GM12878 (cell line): ENCODE data around the gene ZNF92. TPM values are rescaled to one million over a fixed set of nuclear protein-coding genes. Genes with fewer than 3 reads are reported as not detected.

ENCODE experiments used
- ATAC-seq: fragments of 200-7000 bp; cut with Tn5 transposase; 3 replicates; pipeline ENCODE4 v1.9.1; 2020; ENCODE audit warnings: mild to moderate bottlenecking, moderate library complexity
- Bru-seq: library from RNA; stranded (reverse); fragments of 400-500 nt; gene quantifications from one replicate; lab custom pipeline; 2021; lab: Mats Ljungman, UMichigan
- BruChase-seq, 2 experiments: library from RNA; stranded (reverse); fragments of 400-500 nt; gene quantifications; one replicate each; lab custom pipeline; 2021; lab: Mats Ljungman, UMichigan
- BruUV-seq: library from RNA; stranded (reverse); fragments of 400-500 nt; replicated peaks from 2 replicates; lab custom pipeline; 2021; lab: Mats Ljungman, UMichigan
- CTCF ChIA-PET: fragments of 300-600 bp; sonication (Branson Sonifier 250); formaldehyde crosslinking; extraction: SDS; loops from one replicate; lab custom pipeline; 2021; ENCODE audit warnings: inconsistent platforms; lab: Yijun Ruan, JAX
- POLR2A ChIA-PET: fragments of 350-600 bp; formaldehyde crosslinking; extraction: SDS; loops from one replicate; lab custom pipeline; 2021; ENCODE audit warnings: inconsistent platforms; lab: Charles Lee
- RAD21 ChIA-PET: fragments of 300-600 bp; sonication (Branson Sonifier 250); formaldehyde crosslinking; loops from one replicate; lab custom pipeline; 2023; ENCODE audit warnings: antibody characterized with exemption; ENCODE audit not compliant: unreplicated experiment; lab: Charles Lee
- SMC1A ChIA-PET: fragments of 300-600 bp; sonication (Branson Sonifier 250); formaldehyde crosslinking; loops from one replicate; lab custom pipeline; 2023; ENCODE audit not compliant: unreplicated experiment, uncharacterized antibody; lab: Charles Lee
- DNase-seq: peaks from one replicate; pipeline ENCODE4 v3.0.0-alpha.2; 2011; ENCODE audit warnings: low read depth, low spot score
- FAIRE-seq: peaks from 3 replicates; lab custom pipeline; 2011; peaks lifted over from hg19 to GRCh38; lab: Jason Lieb, UNC
- H2AFZ ChIP-seq: 2 replicates; pipeline ENCODE4 v1.6.0; 2011; ENCODE audit warnings: low read depth, low read length, control low read depth; ENCODE audit not compliant: control insufficient read depth
- H3K27ac ChIP-seq: 2 replicates; pipeline ENCODE4 v1.5.1; 2011; ENCODE audit warnings: control low read depth; ENCODE audit not compliant: control insufficient read depth, insufficient read depth
- H3K27me3 ChIP-seq, 2 experiments: replicated peaks in 1 of 2; 2 replicates each; pipeline versions ENCODE4 v1.6.0 to v1.6.1; 2011; ENCODE audit warnings: low read length in 1 of 2; ENCODE audit not compliant: control insufficient read depth in 2 of 2, insufficient read depth in 2 of 2
- H3K36me3 ChIP-seq, 2 experiments: 2 replicates each; pipeline ENCODE4 v1.5.1; 2011; ENCODE audit warnings: low read length in 1 of 2; ENCODE audit not compliant: control insufficient read depth in 2 of 2, insufficient read depth in 2 of 2
- H3K4me1 ChIP-seq: 2 replicates; pipeline ENCODE4 v1.6.1; 2011; ENCODE audit warnings: mild to moderate bottlenecking, low read length, moderate library complexity, mixed read lengths; ENCODE audit not compliant: control insufficient read depth, insufficient read depth
- H3K4me2 ChIP-seq: 2 replicates; pipeline ENCODE4 v1.6.0; 2011; ENCODE audit warnings: control low read depth; ENCODE audit not compliant: control insufficient read depth, insufficient read depth
- H3K4me3 ChIP-seq: fragments of 200-600 bp; sonication (generic); 2 replicates; pipeline ENCODE4 v1.5.1; 2016
- H3K79me2 ChIP-seq: 2 replicates; pipeline ENCODE4 v1.6.0; 2011; ENCODE audit warnings: low read length; ENCODE audit not compliant: control insufficient read depth, insufficient read depth
- H3K9ac ChIP-seq: 2 replicates; pipeline ENCODE4 v1.8.0; 2011; ENCODE audit warnings: low read length, control low read depth, mixed read lengths; ENCODE audit not compliant: control insufficient read depth, insufficient read depth
- H3K9me3 ChIP-seq: replicated peaks from 3 replicates; pipeline ENCODE4 v1.5.1; 2011; ENCODE audit warnings: mild to moderate bottlenecking, low read length; ENCODE audit not compliant: control insufficient read depth, insufficient read depth
- H4K20me1 ChIP-seq: 2 replicates; pipeline ENCODE4 v1.6.0; 2011; ENCODE audit not compliant: control insufficient read depth, insufficient read depth
- BCL3 ChIP-seq: IDR thresholded peaks from 2 replicates; pipeline ENCODE4 v1.6.1; 2011; ENCODE audit warnings: borderline replicate concordance, low read depth, mild to moderate bottlenecking, moderate library complexity, low read length; ENCODE audit not compliant: insufficient read depth, poor library complexity, severe bottlenecking
- LARP7 ChIP-seq: fragments of 450-650 bp; IDR thresholded peaks from 2 replicates; pipeline ENCODE4 v1.6.1; 2017; ENCODE audit warnings: mild to moderate bottlenecking
- POLR2AphosphoS2 ChIP-seq: IDR thresholded peaks from 2 replicates; pipeline ENCODE4 v1.6.1; 2011; ENCODE audit warnings: low read depth, mild to moderate bottlenecking, low read length, improper control_type of control experiment, moderate library complexity
- POLR2AphosphoS5 ChIP-seq: IDR thresholded peaks from 2 replicates; pipeline ENCODE4 v1.6.1; 2011; ENCODE audit warnings: mild to moderate bottlenecking, low read length, inconsistent platforms
- POU2F2 ChIP-seq: IDR thresholded peaks from 3 replicates; pipeline ENCODE4 v1.6.1; 2011; ENCODE audit warnings: low read depth, mild to moderate bottlenecking, low read length, borderline replicate concordance
- RB1 ChIP-seq: fragments of 450-650 bp; formaldehyde crosslinking; IDR thresholded peaks from 2 replicates; pipeline ENCODE4 v1.6.1; 2017; ENCODE audit warnings: mild to moderate bottlenecking, borderline replicate concordance
- ZBED1 ChIP-seq: IDR thresholded peaks from 2 replicates; pipeline ENCODE4 v1.6.1; 2016; ENCODE audit warnings: borderline replicate concordance
- WGBS: methylation state at CpG from one replicate; pipeline ENCODE4 v1.1.6; 2016; ENCODE audit warnings: low lambda C conversion rate; ENCODE audit not compliant: insufficient replicate concordance, insufficient coverage; ENCODE audit errors: missing lambda C conversion rate; 5-methylcytosine and 5-hydroxymethylcytosine counted together
- in situ Hi-C: fragments of 300-500 bp; cut with MboI; formaldehyde crosslinking; loops from 9 replicates; pipeline ENCODE4 v1.14.3; 2018; ENCODE audit warnings: mixed read lengths
- intact Hi-C: fragments of 100-400 bp; cut with micrococcal nuclease; formaldehyde crosslinking; loops from one replicate; pipeline ENCODE4 v1.14.2; 2022; ENCODE audit not compliant: unreplicated experiment
- long read RNA-seq, 2 experiments: library from polyadenylated mRNA; unstranded; transcript quantifications; one replicate each; pipeline ENCODE4 v2.0.0, GENCODE V29; 2019 to 2020
- polyA minus RNA-seq, 3 experiments: library from RNA; depleted of rRNA, polyadenylated mRNA; stranded (reverse); fragments of >200 nt; gene quantifications; 2 replicates each; pipeline ENCODE4 v1.2.3, GENCODE V29; 2011
- polyA plus RNA-seq, 11 experiments: library from polyadenylated mRNA; depleted of rRNA in 4 of 11; unstranded in 6 of 11; stranded (reverse) in 5 of 11; fragments of >200 nt; fragmentation: Nextera tagmentation in 4 of 11; fragmentation: Illumina TruSeq in 1 of 11; extraction: Ambion mirVana in 4 of 11; extraction: Trizol in 1 of 11; gene quantifications; 1 replicate in 1 of 11; 2 replicates in 10 of 11; pipeline versions ENCODE4 v1.2.1 to v1.2.3, GENCODE V29; 2011 to 2016; ENCODE audit warnings: inconsistent platforms in 2 of 11, missing spikeins in 2 of 11, low read depth in 1 of 11
- total RNA-seq, 4 experiments: library from RNA; depleted of rRNA in 3 of 4; stranded (reverse); fragments of >200 nt in 3 of 4; fragmentation: Illumina TruSeq in 1 of 4; extraction: Trizol in 1 of 4; gene quantifications; 2 replicates each; pipeline versions ENCODE4 v1.2.1 to v1.2.3, GENCODE V29; 2013 to 2021
- TF ChIP-seq, protein P1 (sequence below): fragments of 450-650 bp; IDR thresholded peaks from 2 replicates; pipeline ENCODE4 v1.6.1; 2017; ENCODE audit warnings: mild to moderate bottlenecking, moderate library complexity

ZNF92 gene
- 31.6 and 36.1 TPM in 2 replicates for total RNA-seq (2013; cell fraction: nucleolus; rRNA removed)
- total RNA-seq (2014; rRNA removed) (14.7 and 17.7 TPM in 2 replicates), total RNA-seq (2014; rRNA removed; fragmentation: Illumina TruSeq; extraction: Trizol) (26.9 and 27.6 TPM in 2 replicates), total RNA-seq (2021) (13.4 and 13.8 TPM in 2 replicates), polyA plus RNA-seq (2011; rRNA removed) (13.2 and 26.7 TPM in 2 replicates), polyA plus RNA-seq (2014; fragmentation: Illumina TruSeq; extraction: Trizol) (17.3 and 22.5 TPM in 2 replicates), polyA plus RNA-seq (2014; fragmentation: Nextera tagmentation; extraction: Ambion mirVana) (1 to 10 TPM; 6.7 to 7.2 TPM), polyA plus RNA-seq (2014; rRNA removed) (7.8 and 8.4 TPM in 2 replicates), polyA plus RNA-seq (2016; fragmentation: Nextera tagmentation; extraction: Ambion mirVana) (10 to 100 TPM; 17.7 to 19.4 TPM), polyA minus RNA-seq (2011; rRNA and poly(A)+ RNA removed) (8.6 and 9.8 TPM in 2 replicates), Bru-seq, nascent RNA (percentile 95 among the genes with signal in this experiment), BruChase-seq, experiment 1, labeled RNA remaining after a 6-hour chase (percentile 74 among the genes with signal in this experiment), BruChase-seq, experiment 2, labeled RNA remaining after a 2-hour chase (percentile 84 among the genes with signal in this experiment)
- 5.4 TPM for polyA plus RNA-seq (2011; ENCODE audit: low read depth)
- polyA plus RNA-seq (2011; cell fraction: cytosol; rRNA removed) = 2.9 and 3.5 TPM in 2 replicates
- polyA plus RNA-seq (2011; cell fraction: nucleus; rRNA removed) = 10.6 and 12.4 TPM in 2 replicates
- polyA plus RNA-seq (2012) = 9.3 and 11.5 TPM in 2 replicates
- 5.6 and 7.2 TPM in 2 replicates for polyA minus RNA-seq (2011; cell fraction: cytosol; rRNA and poly(A)+ RNA removed)
- 8.6 and 9.6 TPM in 2 replicates for polyA minus RNA-seq (2011; cell fraction: nucleus; rRNA and poly(A)+ RNA removed)
- long read RNA-seq, experiment 1, partial matches to known transcripts = 0 of 3 reads
- long read RNA-seq, experiment 1, other reads (novel, unspliced or antisense) = 1 of 3 reads
- long read RNA-seq, experiment 2, transcript ZNF92-202 (3 exons, 3,124 nt) = minor isoform, 7 of 97 reads
- long read RNA-seq, experiment 2, transcript ZNF92-203 (2 exons, 2,947 nt) = minor isoform, 14 of 97 reads
- long read RNA-seq, experiment 2, transcript ZNF92-201 (4 exons, 3,210 nt) = major isoform, 59 of 97 reads
- long read RNA-seq, experiment 2, partial matches to known transcripts = 0 of 97 reads
- long read RNA-seq, experiment 2, other reads (novel, unspliced or antisense) = 13 of 97 reads

DNA sequence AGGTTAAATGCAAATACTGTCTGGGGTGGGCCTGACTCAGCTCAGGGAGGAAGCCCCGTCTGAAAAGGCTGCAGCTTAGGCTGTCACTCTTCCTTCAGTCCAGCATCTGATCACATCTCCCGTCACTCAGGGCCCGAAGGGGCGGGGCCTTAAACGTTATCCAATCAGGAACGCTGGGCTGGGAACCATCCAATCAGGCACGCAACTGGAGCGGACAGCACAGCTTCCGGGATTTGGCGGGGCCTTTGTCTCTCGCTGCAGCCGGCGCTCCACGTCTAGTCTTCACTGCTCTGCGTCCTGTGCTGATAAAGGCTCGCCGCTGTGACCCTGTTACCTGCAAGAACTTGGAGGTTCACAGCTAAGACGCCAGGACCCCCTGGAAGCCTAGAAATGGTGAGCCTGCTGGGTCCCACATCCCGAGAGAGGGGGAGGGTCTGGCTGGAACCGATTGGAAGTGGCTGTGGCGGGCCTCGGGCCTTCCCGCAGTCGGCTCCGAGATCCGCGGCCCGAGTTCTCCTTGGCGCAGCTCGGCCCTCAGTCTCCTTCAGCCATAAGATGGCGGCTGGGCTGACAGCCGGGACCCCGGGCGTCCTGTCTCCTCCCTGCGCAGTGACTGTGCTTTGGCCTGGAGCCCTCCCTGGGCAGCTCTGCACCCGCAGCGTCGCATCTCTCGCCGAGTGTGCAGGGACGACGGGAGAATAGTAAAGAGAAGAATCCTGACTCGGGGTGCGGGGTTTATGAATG, at the start of gene ZNF92:
Gene ZNF92, plus strand, starts transcription at position 248 of the 744 bp plus-strand sequence. Its CDS starts 143 bp downstream, at position 391.
- peaks cover 48% of the 10 kb centered on the region for H3K79me2 ChIP-seq
- H3K4me1 ChIP-seq = no peaks in the 10 kb centered on the region; the same call in 1 of the 2 replicates
- peaks cover 0 to 4% of the 10 kb centered on the region in 2 experiments; a peak in 1 of 4 replicates for H3K36me3 ChIP-seq
- BruUV-seq = no TSS peak
- H4K20me1 ChIP-seq = no peaks in the 10 kb centered on the region
- intact Hi-C loops = no loop called here
- 0% methylated on average over 41 of the region's 44 CpGs for WGBS
- H3K4me3 ChIP-seq = peak within 1 kb of the TSS; percentile 83
- H3K4me2 ChIP-seq = peak within 1 kb of the TSS; percentile 70
- peak within 1 kb of the TSS; percentile 78 for H3K9ac ChIP-seq
- ChIA-PET SMC1A (interaction anchor here (0.6 to 1.8 kb wide), 6 partner anchors 10 to 633 kb away, joined by 3 to 18 read pairs (median 4); no protein-coding TSS in a partner anchor), CTCF (interaction anchor here (1.2 to 1.5 kb wide), 3 partner anchors 16 to 100 kb away, joined by 3 to 4 read pairs (median 4); no protein-coding TSS in a partner anchor), RAD21 (interaction anchor here (0.6 to 2.4 kb wide), 5 partner anchors 8 to 66 kb away, joined by 3 to 10 read pairs (median 4); no protein-coding TSS in a partner anchor), POLR2A (interaction anchor here (0.8 to 1.4 kb wide), 6 partner anchors 9 to 367 kb away, joined by 3 to 8 read pairs (median 4); partner anchors contain the start of gene ERV3-1)
- FAIRE-seq (peak; percentile 96), ATAC-seq (peak; percentile 98), DNase-seq (peak; percentile 96)
- H3K27ac ChIP-seq = peak within 1 kb of the TSS; percentile 66
- no peaks in the 10 kb centered on the region for H3K27me3 ChIP-seq
- H3K9me3 ChIP-seq = no peaks in the 10 kb centered on the region; the same call in 2 of the 3 replicates
- peak within 1 kb of the TSS; percentile 86 for H2AFZ ChIP-seq
- in situ Hi-C loops = loop anchor here (10.0 kb wide), 1 partner anchor 1059 kb away; the partner anchor contains the start of gene ZNF736
- TF ChIP-seq LARP7 (peak; percentile 84), RB1 (peak; percentile 62; the same call in 1 of the 2 replicates), ZBED1 (peak; percentile 32; the same call in 1 of the 2 replicates), POLR2AphosphoS5 (peak; percentile 99), POLR2AphosphoS2 (peak; percentile 88), BCL3 (no peak), POU2F2 (peak; percentile 85; the same call in 2 of the 3 replicates)
- TF ChIP-seq, protein P1, sequence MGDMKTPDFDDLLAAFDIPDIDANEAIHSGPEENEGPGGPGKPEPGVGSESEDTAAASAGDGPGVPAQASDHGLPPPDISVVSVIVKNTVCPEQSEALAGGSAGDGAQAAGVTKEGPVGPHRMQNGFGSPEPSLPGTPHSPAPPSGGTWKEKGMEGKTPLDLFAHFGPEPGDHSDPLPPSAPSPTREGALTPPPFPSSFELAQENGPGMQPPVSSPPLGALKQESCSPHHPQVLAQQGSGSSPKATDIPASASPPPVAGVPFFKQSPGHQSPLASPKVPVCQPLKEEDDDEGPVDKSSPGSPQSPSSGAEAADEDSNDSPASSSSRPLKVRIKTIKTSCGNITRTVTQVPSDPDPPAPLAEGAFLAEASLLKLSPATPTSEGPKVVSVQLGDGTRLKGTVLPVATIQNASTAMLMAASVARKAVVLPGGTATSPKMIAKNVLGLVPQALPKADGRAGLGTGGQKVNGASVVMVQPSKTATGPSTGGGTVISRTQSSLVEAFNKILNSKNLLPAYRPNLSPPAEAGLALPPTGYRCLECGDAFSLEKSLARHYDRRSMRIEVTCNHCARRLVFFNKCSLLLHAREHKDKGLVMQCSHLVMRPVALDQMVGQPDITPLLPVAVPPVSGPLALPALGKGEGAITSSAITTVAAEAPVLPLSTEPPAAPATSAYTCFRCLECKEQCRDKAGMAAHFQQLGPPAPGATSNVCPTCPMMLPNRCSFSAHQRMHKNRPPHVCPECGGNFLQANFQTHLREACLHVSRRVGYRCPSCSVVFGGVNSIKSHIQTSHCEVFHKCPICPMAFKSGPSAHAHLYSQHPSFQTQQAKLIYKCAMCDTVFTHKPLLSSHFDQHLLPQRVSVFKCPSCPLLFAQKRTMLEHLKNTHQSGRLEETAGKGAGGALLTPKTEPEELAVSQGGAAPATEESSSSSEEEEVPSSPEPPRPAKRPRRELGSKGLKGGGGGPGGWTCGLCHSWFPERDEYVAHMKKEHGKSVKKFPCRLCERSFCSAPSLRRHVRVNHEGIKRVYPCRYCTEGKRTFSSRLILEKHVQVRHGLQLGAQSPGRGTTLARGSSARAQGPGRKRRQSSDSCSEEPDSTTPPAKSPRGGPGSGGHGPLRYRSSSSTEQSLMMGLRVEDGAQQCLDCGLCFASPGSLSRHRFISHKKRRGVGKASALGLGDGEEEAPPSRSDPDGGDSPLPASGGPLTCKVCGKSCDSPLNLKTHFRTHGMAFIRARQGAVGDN = 0 out of 2 replicates have a peak, but pooled peaks have one; percentile 57
